ENCODE results near the gene TAF11L3.
"Not testable (repeated sequence)": the region's sequence is repeated elsewhere in the genome, so short reads cannot be mapped to it uniquely, and the experiment has no call there.

TAF11L3 gene

GRCh38 chr5:17518067-17518466, at the start of gene TAF11L3:
Gene TAF11L3, plus strand, starts transcription at chr5:17518367.
- DNase-seq (ENCODE audit: low read depth, low spot score) = not testable (repeated sequence)

- no peak for DNase-seq (ENCODE audit: low read depth, low spot score)
These were observed 48.1 kb upstream of the TAF11L3 start for GRCh38 chr5:17470064-17470463.

- not testable (repeated sequence) for DNase-seq (ENCODE audit: low read depth, low spot score)
These were observed 43.1 kb upstream of the TAF11L3 start for GRCh38 chr5:17475064-17475463.

GRCh38 chr5:17477043-17477442, 41.1 kb upstream of the TAF11L3 start:
- no peak for DNase-seq (ENCODE audit: low read depth, low spot score)

- DNase-seq (ENCODE audit: low read depth, low spot score) = no peak
These were observed 40.4 kb upstream of the TAF11L3 start for GRCh38 chr5:17477573-17478265.

- no peak for DNase-seq (ENCODE audit: low read depth, low spot score)
These were observed 36.8 kb upstream of the TAF11L3 start for GRCh38 chr5:17481378-17481777.

- no peak for DNase-seq (ENCODE audit: low read depth, low spot score)
These were observed 35.4 kb upstream of the TAF11L3 start for GRCh38 chr5:17482790-17483189.

GRCh38 chr5:17486464-17487173, 31.5 kb upstream of the TAF11L3 start:
- not testable (repeated sequence) for DNase-seq (ENCODE audit: low read depth, low spot score)

GRCh38 chr5:17487174-17487512, 31.0 kb upstream of the TAF11L3 start:
- DNase-seq (ENCODE audit: low read depth, low spot score) = no peak

GRCh38 chr5:17491257-17491656, 26.9 kb upstream of the TAF11L3 start:
- not testable (repeated sequence) for DNase-seq (ENCODE audit: low read depth, low spot score)

GRCh38 chr5:17492770-17493169, 25.4 kb upstream of the TAF11L3 start:
- no peak for DNase-seq (ENCODE audit: low read depth, low spot score)

- DNase-seq (ENCODE audit: low read depth, low spot score) = no peak
These were observed 20.7 kb upstream of the TAF11L3 start for GRCh38 chr5:17497446-17497845.

- not testable (repeated sequence) for DNase-seq (ENCODE audit: low read depth, low spot score)
These were observed 20.2 kb upstream of the TAF11L3 start, which contains the start of gene TAF11L2 for GRCh38 chr5:17497931-17498330. Gene TAF11L2, plus strand, starts transcription at chr5:17498231.

GRCh38 chr5:17511775-17512325, 6.3 kb upstream of the TAF11L3 start:
- DNase-seq (ENCODE audit: low read depth, low spot score) = no peak

GRCh38 chr5:17517526-17517925, 641 bp upstream of the TAF11L3 start:
- not testable (repeated sequence) for DNase-seq (ENCODE audit: low read depth, low spot score)

- not testable (repeated sequence) for DNase-seq (ENCODE audit: low read depth, low spot score)
These were observed 1.3 kb downstream of the TAF11L3 start for GRCh38 chr5:17519508-17519907.

GRCh38 chr5:17521501-17521900, 3.3 kb downstream of the TAF11L3 start, which contains the start of gene TAF11L4:
Gene TAF11L4, plus strand, starts transcription at chr5:17521801.
- not testable (repeated sequence) for DNase-seq (ENCODE audit: low read depth, low spot score)

- DNase-seq (ENCODE audit: low read depth, low spot score) = not testable (repeated sequence)
These were observed 6.8 kb downstream of the TAF11L3 start, which contains the start of gene TAF11L5 for GRCh38 chr5:17524935-17525334. Gene TAF11L5, plus strand, starts transcription at chr5:17525235.

- DNase-seq (ENCODE audit: low read depth, low spot score) = not testable (repeated sequence)
These were observed 8.3 kb downstream of the TAF11L3 start for GRCh38 chr5:17526504-17526903.

GRCh38 chr5:17528369-17528768, 10.2 kb downstream of the TAF11L3 start, which contains the start of gene TAF11L6:
Gene TAF11L6, plus strand, starts transcription at chr5:17528669.
- DNase-seq (ENCODE audit: low read depth, low spot score) = not testable (repeated sequence)

Data from brain pericyte (primary cell).